Stimulated activated CD4-positive, alpha-beta T cell treated with anti-CD3 and anti-CD28 coated beads, Interleukin-1b, Interleukin-23, amount 100 ng/mL, for 24 hours (primary cell): Measurements from ENCODE around the gene PROM1.

Source experiments
- DNase-seq, 4 experiments: peaks; one replicate each; pipeline ENCODE4 v3.0.0-alpha.2; 2020; ENCODE audit warnings: low read depth in 4 of 4, low spot score in 1 of 4

Gene PROM1

DNA sequence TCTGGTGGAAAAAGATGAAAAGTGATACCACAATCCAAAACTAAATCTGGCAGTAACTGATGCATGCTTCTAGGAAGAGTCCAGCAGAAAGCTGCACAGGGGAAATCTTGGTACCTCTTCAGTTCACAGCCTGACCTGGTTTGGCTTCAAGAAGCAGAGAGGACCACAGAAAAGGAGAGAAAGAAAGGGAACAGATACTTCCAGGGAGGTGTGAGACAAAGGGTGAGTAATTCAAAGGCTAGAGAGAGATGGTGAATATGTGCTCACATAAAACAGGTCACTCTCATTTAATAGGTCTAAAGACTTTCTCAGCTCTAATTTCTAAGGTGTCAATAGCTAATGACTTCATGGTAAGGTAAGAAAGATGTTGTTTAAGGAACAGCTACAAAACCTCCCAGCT, 132.0 kb downstream of the PROM1 start:
- DNase-seq = no peak

DNA sequence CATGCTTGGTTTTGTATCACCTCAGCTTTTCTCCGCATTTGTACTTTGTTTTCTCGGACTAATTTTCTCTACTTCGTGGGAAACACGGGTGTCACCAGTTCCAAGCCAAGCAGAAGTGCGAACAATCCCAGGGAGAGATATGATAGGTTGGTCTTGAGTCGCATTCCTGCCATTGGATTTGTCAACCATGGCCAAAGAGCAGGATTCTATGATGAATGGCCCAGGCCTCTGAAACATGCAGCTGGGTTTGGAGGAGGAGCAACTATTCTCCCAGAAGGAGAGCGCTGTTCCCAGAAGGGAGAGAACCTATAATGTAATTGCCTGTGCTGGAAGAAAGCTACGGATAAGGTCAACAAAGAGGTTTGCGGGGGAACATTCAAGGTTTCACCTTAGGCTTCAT, 135.0 kb downstream of the PROM1 start:
- DNase-seq = no peak

DNA sequence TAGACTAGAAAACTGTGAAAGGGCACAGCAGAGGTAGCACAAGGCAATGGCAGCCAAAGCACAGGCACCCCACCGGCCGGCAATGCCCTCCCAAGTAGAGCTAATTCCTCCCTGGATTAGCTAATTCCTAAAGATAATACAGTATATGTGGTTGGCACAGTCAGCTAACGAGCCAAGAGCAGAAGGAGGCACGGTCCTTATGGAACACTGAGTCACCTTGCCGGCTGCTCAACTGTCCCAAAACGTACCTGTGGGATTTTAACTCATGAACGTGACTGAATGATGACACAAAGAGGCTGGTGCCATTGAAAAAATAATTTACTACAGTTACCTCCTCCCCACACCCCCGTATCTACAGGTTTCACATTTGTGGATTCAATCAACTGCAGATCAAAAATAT, 136.1 kb downstream of the PROM1 start:
- no peak for DNase-seq

DNA sequence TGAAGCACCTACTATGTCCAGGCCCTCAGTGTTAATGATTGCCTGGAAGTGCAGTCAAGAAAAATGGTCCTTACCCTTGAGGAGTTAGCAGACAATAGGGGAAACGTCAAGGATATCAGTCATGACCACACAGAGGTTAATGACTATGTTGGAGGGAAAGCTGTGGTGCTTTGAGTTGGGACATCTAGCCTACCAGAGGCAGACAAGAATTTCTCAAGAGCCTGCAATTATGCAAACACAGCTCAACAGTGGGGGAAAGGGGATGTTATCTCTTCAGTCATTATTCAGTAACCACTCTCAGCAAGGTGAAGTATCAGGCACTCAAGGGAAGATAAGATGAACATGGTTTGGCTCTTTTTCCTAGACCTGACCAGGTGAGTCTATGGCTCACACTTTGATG, 138.3 kb downstream of the PROM1 start:
- no peak for DNase-seq

DNA sequence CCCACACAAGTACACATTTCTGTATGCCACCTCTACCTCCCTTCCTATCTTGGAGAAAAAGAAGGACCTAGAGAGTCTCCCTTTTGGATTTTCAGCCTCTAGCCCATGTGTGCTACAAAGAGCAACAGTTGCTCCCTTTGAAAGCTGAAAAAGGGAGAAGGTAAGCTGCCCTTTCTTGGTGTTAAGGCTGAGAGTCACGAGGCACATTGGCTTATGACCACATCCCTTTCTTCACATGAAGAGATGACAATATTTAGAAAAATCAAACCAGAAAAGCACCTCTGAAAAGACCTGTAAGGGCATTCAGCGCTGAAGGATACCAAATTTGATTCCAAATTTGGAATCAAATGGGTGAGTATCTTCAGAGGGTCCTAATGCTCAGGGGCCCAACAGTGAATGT, 138.9 kb downstream of the PROM1 start:
- no peak for DNase-seq

DNA sequence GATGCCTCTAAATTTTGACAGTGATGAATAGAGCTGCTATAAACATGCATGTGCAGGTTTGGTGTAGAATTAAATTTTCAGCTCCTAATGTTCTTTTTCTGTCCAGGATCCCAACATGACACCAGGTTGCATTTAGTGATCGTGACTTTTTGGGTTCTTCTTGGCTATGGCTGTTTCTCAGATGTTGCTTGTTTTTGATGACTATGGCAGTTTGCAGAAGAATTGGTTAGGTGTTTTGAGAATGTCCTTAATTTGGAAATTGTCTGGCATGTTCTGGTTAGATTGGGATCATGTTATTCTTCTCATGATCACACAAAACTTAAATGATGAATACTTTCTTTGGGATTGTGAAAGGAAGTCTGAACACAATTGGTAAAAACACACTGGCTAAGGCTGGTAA, 141.5 kb downstream of the PROM1 start:
- no peak for DNase-seq

DNA sequence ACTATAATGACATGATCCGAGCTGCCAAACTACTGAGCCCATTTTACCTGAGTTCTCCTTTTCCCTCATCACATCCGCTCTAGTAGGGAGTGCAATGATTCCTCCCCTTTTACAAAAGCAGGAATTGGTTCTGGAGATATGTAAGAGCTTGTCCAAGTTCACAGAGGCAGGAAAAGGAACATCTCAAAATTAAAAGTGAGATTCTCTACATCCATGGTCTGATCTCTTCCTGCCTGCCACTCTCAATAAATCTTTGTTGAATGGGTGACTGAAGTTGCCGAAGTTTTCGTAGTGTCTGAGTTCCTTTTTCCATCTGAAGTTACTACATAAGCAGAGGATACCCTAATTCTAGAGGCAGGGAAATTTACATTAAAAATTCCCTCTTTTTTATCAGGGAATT, 145.2 kb downstream of the PROM1 start, which contains the start of gene FGFBP1:
TSS of gene FGFBP1 (minus strand) at position 101 of the 400 bp plus-strand sequence. CDS start 2,108 bp downstream, outside the sequence.
- no peak for DNase-seq

DNA sequence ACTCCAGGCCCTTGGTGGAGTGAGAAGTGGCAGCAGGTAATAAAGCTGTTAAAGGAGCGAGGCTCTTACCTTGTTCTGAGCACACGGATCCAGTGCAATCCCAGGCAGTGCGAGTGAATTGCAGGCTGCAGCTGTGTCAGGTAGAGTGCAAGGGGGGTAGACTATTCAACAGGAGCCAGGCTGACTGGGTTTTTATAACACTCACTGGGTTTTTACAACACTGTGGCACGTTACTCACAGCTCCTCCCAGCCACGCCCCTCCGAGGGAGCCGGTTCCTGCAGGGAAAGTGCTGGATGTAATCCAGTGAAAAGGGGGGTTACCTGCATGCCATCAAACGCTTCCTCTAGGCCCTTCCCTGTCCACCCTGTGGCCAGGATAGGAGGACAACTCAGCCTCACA, 145.6 kb downstream of the PROM1 start:
- DNase-seq = no peak

DNA sequence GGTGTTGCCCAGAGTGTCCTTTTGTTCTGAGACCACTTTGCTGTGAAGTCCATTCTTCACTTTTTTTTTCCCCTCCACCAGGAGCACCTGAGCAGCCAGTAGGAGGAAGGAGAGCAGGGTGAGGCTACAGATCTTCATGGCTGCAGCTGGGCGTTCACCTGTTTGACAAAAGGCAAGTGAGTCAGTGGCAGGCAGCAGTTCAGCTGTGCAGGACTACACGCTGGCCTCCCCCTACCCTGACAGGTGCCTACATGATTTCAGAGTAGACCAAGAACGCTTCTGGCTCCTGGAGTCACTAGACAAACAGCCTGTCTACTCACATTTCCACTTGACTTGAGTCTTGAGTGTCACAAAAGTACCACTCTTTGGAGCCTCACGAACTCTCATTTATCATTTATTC, 147.3 kb downstream of the PROM1 start:
- DNase-seq = no peak

DNA sequence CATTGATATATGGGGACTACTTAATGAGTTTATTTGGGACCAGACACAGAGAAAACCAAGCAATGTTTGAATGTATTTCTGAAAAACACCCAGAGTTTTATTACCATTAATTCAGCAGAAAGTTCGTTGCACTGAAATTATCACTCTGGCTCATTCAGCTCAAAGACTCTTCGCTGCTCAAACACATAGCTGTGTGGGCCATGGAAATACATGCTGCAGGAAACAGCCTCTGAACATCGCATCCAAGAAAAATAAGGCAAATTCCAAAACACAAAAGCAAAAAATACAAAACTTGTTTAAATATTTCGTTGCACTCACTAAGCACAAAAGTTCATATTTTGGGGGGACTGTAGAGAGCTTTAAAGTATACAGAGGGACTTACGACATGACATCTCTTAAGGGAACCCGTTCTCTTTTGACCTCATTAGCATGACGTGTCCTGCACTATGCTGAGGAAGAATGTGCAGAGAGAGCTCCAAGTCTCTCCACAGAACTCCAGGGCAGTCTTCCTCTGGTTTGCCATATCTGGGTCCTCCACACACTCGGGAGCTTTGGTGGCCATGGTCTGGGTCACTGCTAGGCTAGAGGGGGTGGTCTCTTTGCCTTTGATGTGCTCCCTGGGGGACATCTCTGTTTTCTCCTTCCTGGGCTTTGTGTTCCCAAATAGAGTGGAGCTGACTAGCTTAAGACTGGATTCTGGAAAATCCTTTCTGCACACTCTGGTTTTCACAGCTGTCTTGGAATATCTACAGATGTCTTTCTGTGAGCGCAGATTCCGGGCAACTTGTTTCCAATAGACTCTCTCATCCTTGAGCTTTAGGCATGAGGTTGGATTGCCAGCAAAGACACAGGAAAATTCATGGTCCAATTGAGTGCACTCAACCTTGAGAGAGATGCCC, 148.1 kb downstream of the PROM1 start:
- DNase-seq = no peak

DNA sequence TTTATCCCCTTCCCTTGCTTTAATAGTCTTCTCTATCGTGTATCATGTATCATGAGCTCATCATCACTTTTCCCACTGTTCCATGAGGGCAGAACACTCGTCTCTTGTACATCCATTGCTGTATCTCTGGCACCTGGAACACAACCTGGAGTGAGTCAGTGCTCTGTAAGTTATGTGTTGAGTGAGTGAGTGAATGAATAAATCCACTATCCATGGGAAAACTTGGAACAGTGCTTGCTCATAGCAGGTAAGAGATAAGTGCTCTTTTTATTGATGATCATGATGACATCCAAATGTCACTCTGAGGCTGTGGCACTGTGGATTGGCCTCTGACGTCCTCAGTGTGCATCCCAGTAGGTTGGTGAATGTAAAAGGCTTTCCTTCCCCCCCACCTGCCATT, 149.6 kb downstream of the PROM1 start:
- DNase-seq = no peak

DNA sequence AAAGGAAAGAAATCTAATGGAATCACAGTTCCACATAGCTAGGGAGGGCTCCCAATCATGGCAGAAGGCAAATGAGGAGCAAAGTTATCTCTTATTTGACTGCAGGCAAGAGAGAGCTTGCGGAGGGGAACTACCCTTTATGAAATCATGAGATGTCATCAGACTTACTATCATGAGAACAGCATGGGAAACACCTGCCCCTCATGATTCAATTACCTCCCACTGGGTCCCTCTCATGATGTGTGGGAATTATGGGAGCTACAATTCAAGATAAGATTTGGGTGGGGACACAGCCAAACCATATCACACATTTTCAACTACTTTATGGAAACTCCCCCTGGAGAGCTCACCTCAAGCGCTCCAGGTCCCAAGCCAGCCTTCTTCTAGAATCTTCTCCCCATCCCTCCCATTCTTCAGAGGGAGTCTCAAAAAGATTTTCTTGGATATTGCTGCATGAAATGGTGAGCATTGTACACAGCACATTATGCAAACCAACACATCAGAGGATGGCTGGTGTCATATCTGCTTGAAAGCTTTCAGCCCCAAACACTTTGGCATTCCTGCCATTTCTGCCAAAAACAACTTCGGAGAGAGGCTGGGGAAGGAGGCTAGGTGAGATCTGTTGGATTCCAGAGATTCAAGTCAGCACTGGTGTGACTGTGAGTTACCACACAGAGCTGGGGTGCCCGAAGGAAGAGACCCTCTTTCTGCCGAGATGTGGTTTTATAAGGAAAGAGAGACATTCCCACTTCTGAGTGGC, 152.2 kb downstream of the PROM1 start:
- no peak for DNase-seq

DNA sequence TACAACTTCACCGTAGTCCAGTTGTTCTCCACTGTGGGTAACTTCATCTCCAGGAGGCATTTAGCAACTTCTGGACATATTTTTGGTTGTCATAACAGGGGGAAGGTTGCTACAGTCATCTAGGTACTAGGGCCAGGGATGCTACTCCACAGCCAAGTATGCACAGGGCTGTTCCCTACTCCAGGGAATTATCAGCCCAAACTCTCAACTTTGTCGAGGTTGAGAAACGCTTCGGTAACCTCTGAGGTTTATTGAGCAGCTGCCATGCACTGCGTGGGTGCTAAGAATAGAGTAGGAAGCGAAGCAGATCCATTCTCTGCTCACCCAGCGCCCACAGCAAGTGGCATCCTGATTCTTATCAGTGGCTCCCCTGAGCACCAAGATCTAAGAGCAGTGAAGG, 153.5 kb downstream of the PROM1 start:
- no peak for DNase-seq

DNA sequence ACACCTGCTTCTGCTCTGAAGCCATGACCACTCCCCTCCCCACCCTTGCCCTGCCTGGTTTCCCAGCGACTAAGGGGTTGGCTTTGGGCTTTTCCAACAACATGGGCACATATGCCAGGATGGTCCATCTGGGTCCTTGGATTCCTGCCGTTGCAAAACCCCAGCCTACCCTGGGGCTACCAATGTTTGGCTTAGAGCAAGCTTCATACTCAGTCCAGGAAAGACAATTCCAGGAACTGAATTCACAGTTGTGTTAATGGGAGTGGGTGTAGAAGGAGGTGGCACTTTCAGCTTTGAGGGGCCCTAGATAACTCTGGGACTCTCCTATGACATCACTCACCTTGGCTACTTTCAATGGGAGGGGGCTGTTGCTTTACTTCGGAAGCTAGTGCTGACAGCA, 154.3 kb downstream of the PROM1 start:
- DNase-seq = no peak

DNA sequence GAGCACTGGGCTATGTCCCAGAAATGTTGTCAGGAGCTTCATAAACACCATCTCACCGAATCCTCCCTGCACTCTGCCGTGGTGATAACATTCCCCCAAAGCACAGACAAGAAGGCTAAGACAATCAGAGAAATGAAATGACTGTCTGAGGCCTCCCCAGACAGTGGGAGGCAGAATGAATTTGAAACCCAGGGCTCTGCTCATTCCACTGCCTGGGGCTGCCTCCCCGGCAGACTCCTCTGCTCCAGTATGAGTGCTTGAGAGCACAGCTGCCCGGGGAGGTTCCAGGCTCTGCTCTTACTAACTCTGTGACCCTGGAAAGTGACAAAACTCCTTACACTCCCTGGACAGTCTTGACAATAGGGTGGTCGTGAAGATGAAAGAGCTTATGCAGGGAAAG, 154.9 kb downstream of the PROM1 start:
- no peak for DNase-seq

DNA sequence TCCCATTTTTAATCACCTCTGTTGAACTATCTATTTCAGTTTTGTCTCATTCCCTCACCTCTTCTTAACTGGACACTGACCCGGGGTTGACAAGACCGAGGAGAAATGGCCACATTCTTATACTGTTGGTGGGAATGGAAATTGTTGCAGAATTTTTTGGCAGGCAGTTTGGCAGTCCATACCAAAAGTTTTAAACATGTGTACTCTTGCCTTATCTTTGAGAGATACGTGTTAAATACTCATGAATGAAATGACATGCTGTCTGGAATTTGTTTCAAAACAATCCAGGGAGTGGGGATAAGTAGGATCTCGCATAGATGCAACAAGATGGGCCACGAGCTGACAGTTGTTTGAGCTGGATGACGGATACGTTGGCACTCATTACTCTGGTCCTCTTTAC, 157.3 kb downstream of the PROM1 start:
- DNase-seq = no peak

DNA sequence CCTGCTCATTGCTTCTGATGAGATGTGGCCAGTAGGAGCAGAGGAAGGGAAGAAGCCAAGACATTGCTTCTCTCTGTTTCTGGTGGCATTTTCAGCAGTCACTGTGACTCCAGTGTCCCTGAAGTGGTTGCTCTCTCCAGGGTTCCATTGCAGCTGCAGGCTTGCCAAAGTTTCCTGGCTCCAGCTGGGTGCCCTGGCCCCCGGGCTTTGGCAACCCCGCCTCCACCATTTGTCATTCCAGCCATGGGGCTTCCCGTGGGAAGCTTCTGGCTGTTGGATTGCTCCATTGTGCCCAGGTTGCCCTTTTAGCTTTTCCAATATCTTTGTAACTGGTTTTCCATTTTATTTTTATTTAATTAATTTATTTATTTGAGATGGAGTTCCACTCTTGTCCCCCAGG, 158.0 kb downstream of the PROM1 start:
- no peak for DNase-seq

DNA sequence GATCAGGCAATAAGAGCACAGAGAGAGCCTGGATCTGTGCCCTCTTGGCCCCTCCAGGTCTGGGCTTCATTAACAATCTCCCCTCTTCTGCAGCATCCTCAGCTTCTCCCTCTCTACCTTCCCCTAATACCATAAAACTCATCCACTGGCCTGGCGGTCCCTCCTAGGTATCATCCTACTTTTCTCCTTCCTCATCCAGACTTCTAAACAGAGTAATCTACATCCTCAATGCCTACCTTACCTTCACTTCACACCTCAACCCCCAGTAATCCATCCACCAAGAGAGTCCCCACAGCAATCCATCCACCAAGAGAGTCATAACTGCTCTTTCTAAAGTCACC, 162.3 kb downstream of the PROM1 start:
- no peak for DNase-seq

DNA sequence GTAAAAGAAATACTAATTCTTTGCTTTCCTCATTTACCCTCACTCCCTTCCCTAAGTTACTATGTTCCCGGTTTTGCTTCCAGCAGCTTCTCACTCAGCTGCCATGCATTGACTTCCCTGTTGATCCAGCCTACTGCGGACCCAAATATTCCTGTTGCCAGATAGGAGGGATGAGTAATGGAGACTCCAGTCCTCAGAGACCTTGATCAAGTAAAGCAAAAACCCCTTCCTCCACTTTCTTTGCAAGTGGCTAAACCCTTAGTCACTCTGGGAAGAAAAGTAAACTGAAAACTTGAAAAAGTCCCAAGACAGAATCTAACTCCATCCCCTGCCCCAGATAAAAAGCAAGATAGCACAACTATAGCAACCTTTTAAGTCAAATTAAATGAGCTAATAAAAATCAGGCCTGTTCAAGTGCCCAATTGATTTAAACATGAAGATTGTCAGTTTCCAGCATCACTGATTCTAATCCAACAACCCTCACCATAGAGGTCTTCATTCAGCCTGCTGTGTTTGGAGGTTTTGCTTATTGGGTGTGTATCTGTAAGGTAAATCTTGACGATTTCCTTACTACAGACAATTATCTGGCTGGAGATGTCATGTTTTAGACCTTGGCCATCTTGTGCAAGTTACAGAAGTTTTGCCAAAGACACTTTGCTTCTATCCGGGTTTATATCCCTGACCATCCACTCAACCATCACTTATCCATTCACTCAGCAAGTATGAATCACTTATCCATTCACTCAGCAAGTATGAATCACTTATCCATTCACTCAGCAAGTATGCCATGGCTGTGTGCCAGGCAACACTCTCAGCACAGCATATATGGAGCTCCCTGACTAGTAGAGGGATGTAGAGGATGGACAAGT, 162.9 kb downstream of the PROM1 start:
- DNase-seq = no peak

DNA sequence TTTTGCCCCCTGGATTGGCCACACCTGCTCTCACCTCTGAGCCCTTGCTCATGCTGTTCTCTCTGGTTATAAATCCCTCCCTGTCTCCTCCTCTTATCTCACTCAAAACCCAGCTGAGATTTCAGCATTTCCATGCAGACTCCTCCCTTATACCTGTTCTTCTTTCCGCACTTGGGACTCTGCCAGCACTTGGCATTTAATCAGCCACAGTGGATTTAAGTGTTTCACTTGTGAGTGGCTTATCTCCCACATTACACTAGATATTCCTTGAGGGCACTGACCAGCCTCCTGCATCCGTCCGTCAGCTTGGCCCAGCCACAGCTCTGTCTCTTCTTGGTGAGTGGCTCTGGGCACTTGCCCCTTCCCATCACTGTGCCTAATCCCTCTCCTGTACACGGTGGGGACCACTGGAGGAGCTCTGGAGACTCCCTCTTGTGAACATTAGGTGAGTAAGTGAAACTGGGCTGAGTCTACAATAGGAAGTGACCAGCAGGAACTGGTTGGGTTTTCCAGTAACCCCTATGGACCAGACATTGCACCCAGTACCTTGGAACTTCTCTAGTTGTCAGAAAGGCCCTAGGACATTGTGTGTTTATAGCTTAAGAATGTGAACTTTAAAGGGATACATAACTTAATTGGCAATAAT, 165.2 kb downstream of the PROM1 start:
- DNase-seq = no peak
